Kidney glomerular epithelial cell (primary cell): ENCODE results near the gene C1orf35.

ENCODE experiments used
- DNase-seq: peaks from one replicate; lab custom pipeline; 2025; lab: John Stamatoyannopoulos, UW

Gene C1orf35

DNA sequence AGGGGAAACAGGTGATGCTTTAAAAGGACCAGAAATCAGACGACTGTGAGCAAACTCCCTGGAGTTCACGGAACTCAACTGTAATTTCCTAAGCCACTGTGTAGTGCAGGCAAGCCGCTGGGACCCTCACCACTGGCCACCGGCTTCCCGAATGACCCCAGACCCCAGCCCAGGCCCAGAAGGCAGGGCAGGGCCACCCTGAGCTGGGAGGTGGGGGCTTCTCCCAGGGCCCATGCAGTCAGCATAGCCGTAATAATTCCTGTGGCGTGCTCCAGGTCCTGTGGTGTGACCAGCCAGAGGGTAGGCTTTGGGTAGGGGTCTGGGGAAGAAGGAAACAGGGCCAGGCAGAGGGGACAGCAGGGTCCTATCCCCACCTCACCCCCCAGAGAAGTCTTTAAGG, 24.1 kb downstream of the C1orf35 start:
- no peak for DNase-seq

DNA sequence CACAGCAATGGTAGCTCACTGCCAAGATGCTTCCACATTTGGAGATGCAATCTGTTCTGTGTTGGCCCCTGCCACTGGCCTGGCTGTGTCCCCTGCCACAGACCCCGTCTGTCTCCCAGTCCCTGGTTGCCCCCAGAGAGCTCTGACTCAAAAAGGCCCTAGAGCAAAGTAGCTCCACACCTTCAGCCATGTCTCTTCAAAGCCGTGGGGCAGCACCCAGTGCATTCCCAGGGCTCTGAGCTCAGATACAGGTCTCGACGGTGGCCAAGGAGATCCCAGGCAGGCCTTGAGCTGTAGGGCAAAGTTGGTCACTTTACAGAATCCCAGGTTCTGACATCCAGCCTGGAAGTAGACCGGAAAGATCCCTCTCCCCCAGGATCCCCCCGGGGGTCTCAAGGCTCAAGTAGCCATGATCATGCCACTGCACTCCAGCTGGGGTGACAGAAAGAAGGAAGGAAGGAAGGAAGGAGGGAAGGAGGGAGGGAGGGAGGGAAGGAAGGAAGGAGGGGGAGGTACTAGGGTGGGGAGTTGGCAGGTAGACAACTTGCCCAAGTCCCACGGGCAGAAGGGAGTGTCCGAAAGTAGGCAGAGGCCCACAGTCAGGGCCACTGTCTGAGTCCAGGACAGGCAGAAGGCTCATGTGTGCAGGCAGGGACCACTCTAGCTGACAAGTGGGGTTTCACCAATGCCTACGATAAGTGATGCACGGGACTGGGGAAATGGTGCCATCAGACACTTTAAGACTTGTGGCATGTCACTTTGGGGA, 25.4 kb downstream of the C1orf35 start:
- no peak for DNase-seq

DNA sequence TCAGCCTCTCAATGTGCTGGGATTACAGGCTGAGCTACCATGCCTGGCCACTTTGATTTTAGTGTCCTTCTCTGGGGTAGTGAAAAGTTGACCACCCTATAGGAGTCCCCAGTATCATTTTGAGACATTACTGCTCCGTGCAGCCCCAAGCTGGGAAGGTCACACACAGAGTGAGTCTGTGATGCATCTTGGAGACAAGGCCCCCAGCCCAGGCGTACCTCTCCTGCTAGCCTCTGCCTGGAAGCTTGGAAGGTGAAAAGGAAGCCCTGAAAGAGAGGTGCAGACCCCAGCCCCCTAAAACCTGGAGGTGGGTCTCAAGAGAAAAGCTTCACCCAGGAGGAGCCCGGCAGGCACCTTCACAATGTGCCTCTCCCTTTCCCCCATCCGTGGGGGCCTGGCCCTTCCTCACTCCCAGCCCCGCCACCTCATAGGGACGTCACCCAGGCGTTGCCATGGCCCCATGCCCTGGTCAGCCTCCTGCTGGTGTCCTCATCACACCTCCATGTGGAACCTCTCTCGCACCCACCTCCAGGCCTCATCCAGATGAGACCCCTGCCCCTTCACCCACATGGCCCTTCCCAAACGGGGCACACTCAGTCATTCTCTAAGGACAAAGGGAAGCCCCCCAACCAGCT, 26.2 kb downstream of the C1orf35 start:
- no peak for DNase-seq

DNA sequence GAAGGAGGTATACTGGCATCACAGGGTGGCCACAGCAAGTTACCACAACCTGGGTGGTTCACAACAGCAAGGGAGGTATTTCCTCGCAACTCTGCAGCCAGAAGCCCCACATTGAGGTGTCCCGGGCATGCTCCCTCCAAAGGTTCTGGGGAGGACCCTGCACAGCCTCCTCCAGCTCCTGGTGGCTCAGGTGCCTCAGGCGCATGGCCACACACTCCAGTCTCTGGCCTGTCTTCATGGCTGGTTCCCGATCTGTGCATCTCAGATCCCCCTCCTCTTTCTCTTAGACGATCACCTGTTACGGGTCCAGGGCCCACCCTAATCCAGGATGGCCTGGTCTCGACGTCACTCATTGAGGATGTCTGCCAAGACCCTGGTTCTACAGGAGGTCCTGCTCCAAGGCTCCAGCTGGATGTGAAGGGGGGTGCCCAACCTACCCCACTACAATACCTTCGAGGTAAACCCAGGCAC, 27.3 kb downstream of the C1orf35 start:
- no peak for DNase-seq

DNA sequence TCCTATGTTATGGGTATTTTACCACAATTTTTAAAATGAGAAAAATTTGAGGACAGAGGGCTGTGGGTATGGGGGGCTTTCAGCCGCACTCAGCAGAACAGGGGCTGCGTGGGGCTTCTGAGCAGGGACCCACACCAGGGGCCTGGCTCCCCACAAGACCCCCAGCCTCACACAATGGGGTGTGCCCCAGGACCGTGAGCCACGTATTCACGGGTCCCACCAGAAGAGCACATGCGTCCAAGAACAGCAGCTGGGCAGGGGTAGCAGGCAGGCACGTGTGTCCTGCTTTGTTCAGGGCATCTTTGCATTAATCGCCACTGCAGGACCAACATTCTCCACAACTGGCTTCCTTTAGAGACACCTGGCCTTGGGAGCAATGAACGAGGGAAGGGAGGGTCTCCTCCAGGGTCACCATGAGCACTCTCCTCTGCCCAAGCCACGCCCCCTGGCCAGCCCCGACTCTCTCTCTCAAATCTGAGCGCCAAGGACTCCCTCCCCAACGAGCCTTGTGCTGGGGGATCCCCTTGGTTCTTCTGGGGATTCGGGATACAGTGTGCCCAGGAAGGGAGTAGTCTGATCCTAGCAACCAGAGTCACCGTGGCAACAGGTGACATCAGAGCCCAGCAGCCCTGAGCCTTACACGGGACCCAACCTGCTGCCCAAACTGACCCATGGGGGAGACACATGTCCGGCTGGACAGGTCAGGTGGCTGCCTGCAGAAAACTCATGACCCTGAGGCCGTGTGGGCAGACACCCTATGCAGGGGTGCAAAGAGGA, 28.0 kb downstream of the C1orf35 start:
- DNase-seq: no peak

DNA sequence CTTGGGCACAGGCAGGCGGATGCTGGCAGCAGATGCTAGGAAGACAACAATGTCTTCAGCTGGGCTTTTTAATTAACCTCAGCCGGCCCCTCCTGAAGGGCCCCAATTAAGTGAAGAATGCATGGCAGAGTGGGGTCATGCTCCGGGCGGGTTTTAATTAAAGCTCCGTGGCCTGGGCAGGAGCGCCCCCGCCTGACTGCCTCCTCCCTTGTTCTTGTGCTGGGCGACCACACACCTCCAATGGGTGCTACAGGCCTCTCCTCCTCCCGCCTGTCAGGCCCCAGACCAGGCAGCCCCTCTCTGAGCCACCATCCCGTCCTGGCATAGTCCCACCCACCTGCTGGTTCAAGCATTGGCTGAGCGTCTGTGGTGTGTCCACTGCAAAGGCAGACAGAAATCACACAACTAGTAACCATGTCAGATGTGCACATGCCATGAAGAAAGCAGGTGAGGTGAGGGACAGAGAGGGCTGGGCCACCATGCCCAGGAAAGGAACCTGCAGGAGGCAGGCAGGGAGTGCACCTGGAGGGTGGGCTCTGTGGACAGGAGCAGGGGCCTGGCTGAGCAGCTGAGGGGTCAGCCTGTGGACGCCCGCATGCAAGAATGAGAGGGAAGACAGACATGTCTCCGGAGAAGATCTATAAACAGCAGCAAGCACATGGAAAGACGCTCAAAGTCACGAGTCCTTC, 29.1 kb downstream of the C1orf35 start:
- DNase-seq: no peak

DNA sequence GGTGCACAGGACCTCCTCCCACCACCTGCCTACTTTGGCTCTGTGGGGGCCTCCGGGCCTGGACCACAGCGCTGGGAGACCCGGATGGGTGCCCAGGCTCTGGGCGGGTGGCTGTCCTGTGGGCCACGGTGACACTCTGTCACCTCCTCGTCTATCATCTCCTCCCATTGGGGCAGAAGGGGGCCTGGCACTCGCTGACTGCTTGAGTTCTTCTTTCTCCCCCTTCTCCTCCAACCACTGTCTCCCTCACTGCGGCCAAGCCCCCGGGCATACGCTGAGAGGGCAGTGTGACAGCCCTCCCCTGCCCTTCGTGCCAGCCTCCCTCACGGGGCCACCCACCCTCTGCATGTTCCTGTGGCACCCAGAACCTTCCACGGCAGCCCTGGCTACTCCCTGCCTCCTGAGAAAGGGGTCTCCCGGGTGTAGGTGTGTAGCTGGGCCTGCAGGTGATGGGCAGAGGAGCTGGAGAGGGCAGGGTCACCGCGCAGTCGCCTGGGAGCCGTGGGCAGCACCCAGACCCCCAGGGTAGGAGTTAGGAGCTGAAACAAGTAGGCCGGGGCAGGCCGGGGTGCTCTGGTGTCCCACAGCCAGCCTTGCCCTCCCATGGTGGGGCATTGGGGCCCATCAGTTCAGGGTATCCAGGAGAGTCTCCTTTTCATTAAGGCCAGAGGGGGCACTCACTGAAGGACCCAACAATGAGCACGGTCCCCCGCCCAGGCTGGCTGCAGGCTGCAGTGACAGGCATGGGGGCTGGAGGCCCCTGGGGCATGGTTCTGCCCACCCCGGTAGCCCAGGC, 29.9 kb downstream of the C1orf35 start:
- no peak for DNase-seq

DNA sequence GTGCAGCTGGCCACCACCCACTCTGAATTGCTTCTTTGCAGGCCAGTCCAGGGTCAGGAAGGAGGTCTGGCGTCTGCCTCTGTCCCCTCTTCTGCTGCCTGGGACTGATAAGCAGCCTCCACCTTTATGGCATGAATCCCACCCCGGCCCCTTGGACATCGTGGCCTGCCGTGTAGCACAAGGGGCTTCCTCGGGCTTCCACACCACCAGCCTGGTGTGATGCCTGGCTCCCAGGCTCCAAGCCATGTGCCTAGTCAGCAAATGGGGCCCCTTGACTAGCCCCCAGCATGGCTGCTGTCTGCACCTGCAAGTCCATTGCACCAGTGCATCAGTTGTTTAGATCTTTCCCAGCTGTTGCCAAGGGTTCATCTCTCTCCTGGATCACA, 30.5 kb downstream of the C1orf35 start:
- DNase-seq: no peak

DNA sequence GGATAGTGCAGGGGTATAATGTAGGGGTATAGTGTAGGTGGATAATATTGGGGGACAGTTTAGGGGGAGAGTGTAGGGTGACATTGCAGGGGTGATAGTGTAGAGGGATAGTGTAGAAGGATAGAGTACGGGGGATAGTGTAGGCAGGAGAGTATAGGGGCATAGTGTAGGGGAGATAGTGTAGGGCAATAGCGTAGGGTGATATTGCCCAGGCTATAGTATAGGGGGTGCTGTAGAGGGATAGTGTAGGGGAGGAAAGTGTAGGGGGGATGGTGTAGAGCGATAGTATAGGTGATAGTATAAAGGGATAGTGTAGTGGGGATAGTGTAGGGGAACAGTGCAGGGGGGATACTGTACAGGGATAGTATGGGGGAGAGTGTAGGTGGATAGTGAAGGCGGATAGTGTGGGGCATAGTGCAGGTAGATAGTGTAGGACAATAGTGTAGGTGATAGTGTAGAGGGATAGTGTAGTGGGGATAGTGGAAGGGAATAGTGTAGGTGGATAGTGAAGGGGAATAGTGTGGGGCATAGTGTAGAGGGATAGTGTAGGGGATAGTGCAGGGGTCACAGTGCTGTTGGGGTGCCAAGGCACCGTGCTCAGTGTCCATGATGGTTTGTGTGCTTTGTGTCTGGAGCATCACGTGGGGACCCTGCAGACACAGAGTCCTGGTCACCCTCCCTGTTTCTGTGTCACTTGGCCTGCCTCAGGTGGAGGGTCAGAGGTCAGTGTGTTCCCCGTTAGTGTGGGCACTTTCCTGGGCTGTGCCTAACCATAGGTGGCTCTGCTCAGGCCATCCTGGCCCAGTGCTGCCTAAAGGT, 31.1 kb downstream of the C1orf35 start:
- DNase-seq: no peak

DNA sequence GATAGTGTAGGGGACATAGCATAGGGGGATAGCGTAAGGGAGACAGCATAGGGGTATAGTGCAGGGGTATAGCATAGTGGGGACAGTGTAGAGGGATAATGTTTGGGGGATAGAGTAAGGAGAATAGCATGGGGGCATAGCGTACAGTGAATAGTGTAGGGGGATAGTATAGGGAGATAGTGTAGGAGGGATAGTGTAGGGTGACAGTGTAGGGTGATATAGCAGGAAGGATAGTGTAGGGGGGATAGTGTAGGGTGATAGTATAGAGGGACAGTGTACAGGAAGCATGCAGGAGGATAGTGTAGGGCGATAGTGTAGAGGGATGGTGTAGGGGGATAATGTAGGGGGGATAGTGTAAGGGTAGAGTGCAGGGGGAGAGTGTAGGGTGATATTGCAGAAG, 32.3 kb downstream of the C1orf35 start:
- DNase-seq: no peak

DNA sequence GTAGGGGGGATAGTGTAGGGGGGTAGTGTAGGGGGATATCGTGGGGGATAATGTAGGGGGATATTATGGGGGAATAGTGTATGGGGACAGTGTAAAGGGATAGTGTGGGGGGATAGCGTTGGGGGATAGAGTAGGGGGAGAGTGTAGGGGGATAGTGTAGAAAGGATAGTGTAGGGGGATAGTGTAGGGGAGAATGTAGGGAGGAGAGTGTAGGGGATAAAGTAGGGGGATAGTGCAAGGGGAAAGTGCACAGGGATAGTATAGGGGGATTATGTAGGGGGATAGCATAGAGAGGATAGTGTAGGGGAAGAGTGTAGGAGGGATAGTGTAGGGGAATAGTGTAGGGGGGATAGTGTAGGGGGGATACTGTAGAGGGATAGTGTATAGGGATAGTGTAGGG, 33.0 kb downstream of the C1orf35 start:
- no peak for DNase-seq

DNA sequence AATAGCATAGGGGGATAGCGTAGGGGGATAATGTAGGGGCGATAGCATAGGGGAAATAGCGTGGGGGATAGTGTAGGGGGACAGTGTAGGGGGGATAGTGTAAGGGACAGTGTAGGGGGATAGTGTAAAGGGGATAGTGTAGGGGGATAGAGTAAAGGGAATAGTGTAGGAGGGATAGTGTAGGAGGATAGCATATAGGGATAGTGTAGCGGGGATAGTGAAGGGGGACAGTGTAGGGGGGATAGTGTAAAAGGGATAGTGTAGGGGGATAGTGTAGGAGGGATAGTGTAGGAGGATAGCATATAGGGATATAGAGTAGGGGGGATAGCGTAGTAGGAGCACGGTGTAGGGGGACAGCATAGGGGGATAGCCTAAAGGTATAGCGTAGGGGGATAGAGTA, 34.8 kb downstream of the C1orf35 start:
- DNase-seq: no peak

DNA sequence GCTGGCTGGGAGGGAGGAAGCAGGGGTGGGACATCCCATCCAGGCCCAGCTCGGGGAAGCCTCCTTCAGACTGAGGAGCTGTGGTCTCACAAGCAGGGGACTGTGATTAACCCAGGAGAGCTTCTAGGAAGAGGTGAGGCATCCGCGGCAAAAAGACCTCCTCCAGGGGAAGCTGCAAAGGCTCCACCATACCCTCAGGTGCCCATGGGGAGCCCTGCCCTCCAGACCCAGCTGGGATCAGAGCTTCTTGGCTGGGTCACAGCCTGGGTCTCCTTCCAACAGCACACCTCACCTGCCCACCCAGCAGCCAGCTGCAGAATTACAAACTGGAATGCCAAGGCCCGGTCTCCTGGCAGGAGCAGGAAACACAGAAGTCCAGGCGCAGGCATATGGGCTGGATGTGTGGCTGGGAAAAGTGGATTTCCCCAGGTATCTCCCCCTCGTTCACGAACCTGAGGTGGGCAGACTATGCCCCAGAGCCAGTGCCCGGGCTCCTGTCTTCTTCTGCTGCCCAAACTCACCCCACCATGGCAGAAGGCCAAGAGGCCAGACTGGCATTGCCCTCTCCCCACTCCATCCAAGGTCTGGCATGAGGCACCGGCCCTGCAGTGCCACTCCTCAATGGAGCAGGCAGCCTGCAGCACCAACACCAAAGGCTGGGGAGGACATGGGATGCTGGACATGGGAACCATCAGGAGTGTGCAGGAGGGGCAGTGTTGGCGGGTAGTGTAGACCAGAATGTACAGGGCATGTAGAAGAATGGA, 36.1 kb downstream of the C1orf35 start:
- no peak for DNase-seq

DNA sequence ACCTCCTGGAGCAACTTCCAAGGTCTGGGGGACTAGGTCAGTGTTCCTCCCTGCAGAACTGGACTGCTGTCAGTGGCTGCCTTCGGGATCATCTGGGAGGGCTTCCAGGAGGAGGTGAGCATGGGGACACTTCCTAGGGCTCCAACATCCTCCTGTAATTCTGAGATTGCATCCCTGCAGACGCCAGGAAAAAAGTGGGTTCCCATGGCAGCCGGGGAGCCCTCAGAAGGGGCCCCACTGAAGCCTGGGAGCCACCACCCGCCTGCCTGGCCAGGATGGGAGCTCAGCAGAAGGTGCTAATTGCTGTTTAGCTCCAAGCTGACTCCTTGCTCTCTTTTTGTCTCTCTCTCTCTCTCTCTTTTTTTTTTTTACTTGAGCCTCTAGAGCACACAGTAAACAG, 36.7 kb downstream of the C1orf35 start:
- no peak for DNase-seq

DNA sequence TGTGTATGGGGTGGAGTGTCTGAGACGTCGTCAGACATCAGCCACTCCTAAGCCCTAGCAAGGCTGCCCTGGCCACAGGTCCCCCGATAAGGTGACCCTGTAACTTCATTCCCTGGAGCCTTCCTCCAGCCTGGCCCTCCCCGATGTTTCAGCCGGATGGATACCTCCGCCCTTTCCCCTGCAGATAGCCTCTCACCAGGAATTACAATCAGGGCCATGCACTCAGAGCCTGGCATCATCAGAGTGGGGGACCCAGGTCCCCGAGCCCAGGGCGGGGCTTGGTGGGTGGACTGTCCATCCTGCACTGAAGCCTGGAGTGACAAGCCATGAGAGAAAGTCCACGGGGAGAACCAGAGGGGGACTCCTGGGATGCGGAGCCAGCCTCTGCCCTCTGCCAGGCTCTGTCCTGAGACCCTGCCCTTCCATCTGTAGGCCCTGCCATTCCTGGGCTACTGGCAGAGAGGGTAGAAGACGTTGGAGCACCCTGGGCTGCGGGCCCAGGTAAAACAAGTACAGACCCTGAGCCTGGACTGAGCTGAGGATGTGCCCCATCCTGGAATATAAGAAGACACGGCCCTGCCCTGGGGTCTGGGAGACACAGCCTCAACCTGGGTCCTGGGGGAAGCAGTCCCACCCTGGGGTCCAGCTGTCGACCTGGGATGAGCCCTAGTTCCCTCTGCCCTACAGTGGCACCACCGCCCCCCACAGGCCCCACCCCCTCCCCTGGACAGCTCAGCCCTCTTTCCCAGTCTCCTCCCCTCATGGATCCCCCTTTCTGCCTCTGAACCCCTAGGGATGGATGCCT, 37.4 kb downstream of the C1orf35 start:
- no peak for DNase-seq

DNA sequence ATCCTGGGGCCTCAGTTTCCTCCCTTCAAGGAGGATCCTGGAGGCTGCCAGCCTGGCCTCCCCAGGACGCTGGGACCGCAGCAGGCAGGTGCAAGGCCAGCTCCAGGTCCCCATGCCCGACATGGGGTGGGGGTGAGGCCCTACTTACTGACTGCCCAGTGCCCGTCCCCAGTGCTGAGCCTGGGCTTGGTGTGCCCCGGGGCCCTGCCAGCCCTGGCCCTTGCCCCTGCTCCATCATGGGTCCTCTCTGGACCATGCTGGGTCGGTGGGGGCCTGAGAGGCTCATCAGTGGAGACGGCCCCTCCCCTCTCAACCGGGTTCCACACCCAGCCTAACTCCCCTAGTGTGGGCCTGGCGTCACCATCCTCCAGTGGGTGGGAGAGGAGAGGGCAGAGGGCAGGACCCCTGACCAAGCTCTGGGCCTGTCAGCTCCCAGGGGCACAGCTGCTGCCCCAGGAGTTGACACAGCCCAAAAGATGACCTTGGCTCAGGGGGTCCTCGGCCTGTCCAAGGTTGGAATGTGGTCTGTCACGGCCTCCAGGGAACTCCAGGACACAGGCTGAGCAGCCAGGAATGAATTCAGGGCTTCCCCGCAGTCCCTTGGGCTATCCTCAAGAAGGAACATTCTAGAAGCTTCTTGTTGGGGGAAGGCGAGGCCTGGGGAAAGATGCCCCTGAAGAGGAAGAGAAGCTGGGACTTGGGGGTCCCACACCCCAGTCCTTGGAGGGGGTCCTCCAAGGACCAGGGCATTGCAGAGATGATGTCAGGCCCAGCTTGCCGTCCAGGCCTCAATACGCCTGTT, 38.2 kb downstream of the C1orf35 start:
- DNase-seq: no peak

DNA sequence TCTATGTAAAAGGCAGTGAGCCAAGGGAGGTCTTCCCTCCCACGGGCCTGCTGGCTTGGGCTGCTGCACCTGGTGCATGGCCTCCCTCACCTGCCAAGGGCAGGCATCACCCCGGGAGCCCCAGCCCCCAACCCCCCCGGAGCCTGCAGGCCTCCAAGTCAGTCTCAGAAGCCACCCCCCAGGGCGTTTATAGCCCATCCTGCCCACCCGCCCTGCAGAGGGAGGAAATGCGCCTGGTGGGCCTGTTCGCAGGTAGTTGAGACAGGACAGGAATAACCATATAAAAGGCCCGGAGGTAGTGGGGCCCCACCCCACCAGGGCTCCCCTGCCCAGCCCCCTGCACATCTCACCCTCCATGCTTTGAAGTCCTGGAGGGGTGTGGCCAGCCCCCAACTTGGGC, 38.8 kb downstream of the C1orf35 start:
- no peak for DNase-seq
